Panc1 (cell line): Measurements from ENCODE around the gene BHLHE40. TPM values are rescaled to one million over a fixed set of nuclear protein-coding genes. Genes with fewer than 3 reads are reported as not detected.

ENCODE experiments used
- ATAC-seq: fragments of 200-7000 bp; cut with Tn5 transposase; 2 replicates; pipeline ENCODE4 v1.9.1; 2020; ENCODE audit warnings: mild to moderate bottlenecking, moderate library complexity
- BruUV-seq: library from RNA; stranded (reverse); fragments of 400-500 nt; replicated peaks from 2 replicates; lab custom pipeline; 2021; lab: Mats Ljungman, UMichigan
- CTCF ChIA-PET: fragments of 300-600 bp; sonication (Branson Sonifier 250); formaldehyde crosslinking; loops from one replicate; lab custom pipeline; 2022; ENCODE audit warnings: antibody characterized with exemption; lab: Charles Lee
- POLR2A ChIA-PET: fragments of 300-600 bp; sonication (Branson Sonifier 250); formaldehyde crosslinking; loops from one replicate; lab custom pipeline; 2022; ENCODE audit warnings: antibody characterized with exemption; lab: Charles Lee
- DNase-seq: peaks from one replicate; pipeline ENCODE4 v3.0.0-alpha.2; 2010; ENCODE audit warnings: low read depth, low spot score
- H3K27ac ChIP-seq: 2 replicates; pipeline ENCODE4 v1.5.1; 2011; ENCODE audit warnings: mild to moderate bottlenecking, low read length, inconsistent platforms
- H3K27me3 ChIP-seq: fragments of 200-500 bp; sonication (Bioruptor generic); 2 replicates; pipeline ENCODE4 v1.6.0; 2014; ENCODE audit warnings: low read length, inconsistent platforms; ENCODE audit not compliant: control insufficient read depth, insufficient read depth
- H3K36me3 ChIP-seq: fragments of 200-500 bp; sonication (Bioruptor generic); 2 replicates; pipeline ENCODE4 v1.5.1; 2014; ENCODE audit warnings: inconsistent platforms, mild to moderate bottlenecking, low read length, moderate library complexity; ENCODE audit not compliant: control insufficient read depth, insufficient read depth
- H3K4me1 ChIP-seq: 2 replicates; pipeline ENCODE4 v1.5.1; 2011; ENCODE audit warnings: inconsistent platforms, mild to moderate bottlenecking, low read length, moderate library complexity; ENCODE audit not compliant: control insufficient read depth, insufficient read depth
- H3K4me3 ChIP-seq, 2 experiments: 2 replicates each; pipeline ENCODE4 v1.5.1; 2011 to 2012; ENCODE audit warnings: low read depth in 2 of 2, low read length in 2 of 2, mild to moderate bottlenecking in 2 of 2, inconsistent platforms in 1 of 2, moderate library complexity in 1 of 2
- H3K9me3 ChIP-seq: fragments of 200-500 bp; sonication (Bioruptor generic); 2 replicates; pipeline ENCODE4 v1.5.1; 2014; ENCODE audit warnings: low read depth, mild to moderate bottlenecking, inconsistent platforms, low read length, moderate library complexity; ENCODE audit not compliant: control insufficient read depth, insufficient read depth
- CTCF ChIP-seq: fragments of 450-650 bp; IDR thresholded peaks from 2 replicates; pipeline ENCODE4 v1.5.1; 2017; ENCODE audit warnings: mild to moderate bottlenecking
- POLR2AphosphoS5 ChIP-seq: IDR thresholded peaks from 2 replicates; pipeline ENCODE4 v1.6.1; 2012; ENCODE audit warnings: mild to moderate bottlenecking, low read depth, low read length, moderate library complexity
- REST ChIP-seq, 2 experiments: IDR thresholded peaks; 2 replicates each; pipeline ENCODE4 v1.6.1; 2011 to 2012; ENCODE audit warnings: low read depth in 2 of 2, control low read depth in 1 of 2, low read length in 1 of 2, mild to moderate bottlenecking in 1 of 2, moderate library complexity in 1 of 2; ENCODE audit not compliant: insufficient read depth in 1 of 2
- SIN3A ChIP-seq: IDR thresholded peaks from 2 replicates; pipeline ENCODE4 v1.6.1; 2012; ENCODE audit warnings: low read depth, mild to moderate bottlenecking, low read length, moderate library complexity, borderline replicate concordance; ENCODE audit not compliant: insufficient read depth
- TCF7L2 ChIP-seq: IDR thresholded peaks from 2 replicates; pipeline ENCODE4 v1.6.1; 2011; ENCODE audit warnings: mild to moderate bottlenecking, low read depth, low read length, inconsistent platforms
- in situ Hi-C: cut with HindIII; loops from 2 replicates; pipeline ENCODE4 v1.10.0; 2016; ENCODE audit warnings: low sequenced_read_pairs, low pct_unique_long_range_greater_than_20kb
- intact Hi-C: fragments of 100-400 bp; cut with micrococcal nuclease; formaldehyde crosslinking; loops from one replicate; pipeline ENCODE4 v1.10.0; 2022; ENCODE audit not compliant: unreplicated experiment
- total RNA-seq: library from RNA; stranded (reverse); gene quantifications from one replicate; pipeline ENCODE4 v1.2.1, GENCODE V29; 2021; ENCODE audit not compliant: unreplicated experiment

The BHLHE40 gene
- total RNA-seq, 1 experiment from 2014 or later: 78.4 TPM

GRCh38 chr3:5016211-5017161 is 37.2 kb downstream of the BHLHE40 start:
- DNase-seq (no peak), ATAC-seq (peak; percentile 83)
- in situ Hi-C loops: no loop called here
- H3K36me3 ChIP-seq: no peaks in the 10 kb centered on the region
- H3K27ac ChIP-seq: peak overlapping the region; percentile 83
- H3K4me3 ChIP-seq: no peak overlapping the region
- ChIA-PET POLR2A (interaction anchor here (1.2 to 1.4 kb wide), 2 partner anchors 32 to 38 kb away, joined by 4 to 6 read pairs; partner anchors contain the start of gene BHLHE40), CTCF (interaction anchor here (0.6 kb wide), 1 partner anchor 32 kb away, joined by 4 read pairs; no protein-coding TSS in a partner anchor)
- intact Hi-C loops: no loop called here
- H3K9me3 ChIP-seq: no peaks in the 10 kb centered on the region
- BruUV-seq: no TSS peak
- H3K4me1 ChIP-seq: peaks cover 36% of the 10 kb centered on the region
- TF ChIP-seq POLR2AphosphoS5 (peak; percentile 59; the same call in 1 of the 2 replicates), REST (IDR thresholded peaks at IDR 0.05; ENCODE audit: insufficient read depth in 1 of 2, low read depth in 2 of 2, low read length in 1 of 2) (no peak)
- H3K27me3 ChIP-seq: no peaks in the 10 kb centered on the region

- POLR2A ChIA-PET: interaction anchor here (1.2 kb wide), 1 partner anchor 39 kb away, joined by 6 read pairs; the partner anchor contains the start of gene BHLHE40
- in situ Hi-C loops (no loop called here), intact Hi-C loops (no loop called here)
- ATAC-seq (peak; percentile 66), DNase-seq (no peak)
- H3K4me3 ChIP-seq: no peak overlapping the region
- no peaks in the 10 kb centered on the region for H3K36me3 ChIP-seq
- CTCF ChIA-PET: interaction anchor here (0.6 kb wide), 1 partner anchor 60 kb away, joined by 4 read pairs; no protein-coding TSS in a partner anchor
- no peaks in the 10 kb centered on the region for H3K9me3 ChIP-seq
- H3K4me1 ChIP-seq: peaks cover 49% of the 10 kb centered on the region
- TF ChIP-seq POLR2AphosphoS5 (no peak), CTCF (no peak), SIN3A (no peak), REST (IDR thresholded peaks at IDR 0.05; ENCODE audit: insufficient read depth in 1 of 2, low read depth in 2 of 2, low read length in 1 of 2) (no peak), TCF7L2 (no peak)
- H3K27ac ChIP-seq: peak overlapping the region; percentile 83
- no peaks in the 10 kb centered on the region for H3K27me3 ChIP-seq
- BruUV-seq: no TSS peak
These were observed 38.8 kb downstream of the BHLHE40 start for GRCh38 chr3:5017925-5018531.
